Activated naive CD8-positive, alpha-beta T cell (primary cell): Measurements from ENCODE around the gene TCEA3.

ENCODE experiments used
- H3K27ac Mint-ChIP-seq: one replicate; pipeline ENCODE4 v1.8.0; 2021; ENCODE audit warnings: mixed read lengths
- H3K27me3 Mint-ChIP-seq: one replicate; pipeline ENCODE4 v1.8.0; 2021; ENCODE audit warnings: mixed read lengths
- H3K36me3 Mint-ChIP-seq: one replicate; pipeline ENCODE4 v1.8.0; 2021; ENCODE audit warnings: mixed read lengths
- H3K4me1 Mint-ChIP-seq: one replicate; pipeline ENCODE4 v1.8.0; 2021; ENCODE audit warnings: low read depth, mixed read lengths
- H3K4me3 Mint-ChIP-seq: one replicate; pipeline ENCODE4 v1.8.0; 2021; ENCODE audit warnings: mild to moderate bottlenecking, mixed read lengths
- H3K9me3 Mint-ChIP-seq: one replicate; pipeline ENCODE4 v1.8.0; 2021; ENCODE audit warnings: low read depth, mixed read lengths

Gene TCEA3

DNA sequence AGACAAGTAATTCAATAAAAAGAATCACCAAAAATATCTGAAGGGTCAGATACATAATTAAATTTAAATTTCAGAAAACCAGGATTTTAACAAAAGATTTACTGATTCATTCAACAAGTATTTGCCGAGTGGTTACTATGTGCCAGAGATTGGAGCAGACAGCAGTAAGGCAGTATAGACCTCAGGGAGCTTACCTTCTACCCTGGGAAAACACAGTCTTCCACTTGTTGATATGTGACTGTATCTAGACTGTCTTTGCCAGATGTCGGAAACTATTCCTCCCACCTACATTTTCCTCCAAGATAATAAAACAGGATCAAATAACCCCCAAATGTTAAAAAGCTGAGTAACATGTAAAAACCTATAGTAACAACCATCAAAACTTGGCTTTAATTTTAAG is 86.7 kb downstream of the TCEA3 start:
- Mint-ChIP-seq H3K9me3 (no peaks in the 10 kb centered on the region), H3K27ac (peak overlapping the region; percentile 64), H3K27me3 (no peaks in the 10 kb centered on the region), H3K4me1 (peaks cover 65% of the 10 kb centered on the region), H3K4me3 (no peak overlapping the region), H3K36me3 (peaks cover 19% of the 10 kb centered on the region)

DNA sequence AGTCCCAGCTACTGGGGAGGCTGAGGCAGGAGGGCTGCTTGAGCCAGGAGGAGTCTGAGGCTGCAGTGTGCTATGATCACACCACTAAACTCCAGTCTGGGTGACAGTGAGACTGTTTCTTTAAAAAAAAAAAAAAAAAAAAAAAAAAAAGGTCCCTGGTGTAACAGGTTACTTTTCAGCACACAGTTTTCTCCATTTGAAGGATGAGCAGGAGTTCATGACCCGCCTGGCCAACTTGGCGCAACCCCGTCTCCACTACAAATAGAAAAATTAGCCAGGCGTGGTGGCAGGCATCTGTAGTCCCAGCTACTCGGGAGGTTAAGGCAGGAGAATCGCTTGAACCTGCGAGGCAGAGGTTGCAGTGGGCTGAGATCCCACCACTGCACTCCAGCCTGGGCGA is 92.8 kb downstream of the TCEA3 start:
- no peak overlapping the region for H3K27ac Mint-ChIP-seq
- H3K4me3 Mint-ChIP-seq, result no peak overlapping the region
- H3K9me3 Mint-ChIP-seq, result no peaks in the 10 kb centered on the region
- peaks cover 11% of the 10 kb centered on the region for H3K36me3 Mint-ChIP-seq
- H3K4me1 Mint-ChIP-seq, result peaks cover 38% of the 10 kb centered on the region
- no peaks in the 10 kb centered on the region for H3K27me3 Mint-ChIP-seq
